ENCODE measurements around the gene SLC5A10.
"Not testable (repeated sequence)": the region's sequence is repeated elsewhere in the genome, so short reads cannot be mapped to it uniquely, and the experiment has no call there.

Gene SLC5A10

GRCh38 chr17:19019041-19019941, 67.3 kb downstream of the SLC5A10 start:
- DNase-seq (ENCODE audit: low read depth): no peak

- no peak for DNase-seq (ENCODE audit: low read depth)
These were observed 68.1 kb downstream of the SLC5A10 start for GRCh38 chr17:19020016-19020415.

GRCh38 chr17:19021011-19021621, 69.2 kb downstream of the SLC5A10 start:
- not testable (repeated sequence) for DNase-seq (ENCODE audit: low read depth)

GRCh38 chr17:19021622-19022083, 69.7 kb downstream of the SLC5A10 start:
- DNase-seq (ENCODE audit: low read depth): no peak

- no peak for DNase-seq (ENCODE audit: low read depth)
These were observed 70.2 kb downstream of the SLC5A10 start for GRCh38 chr17:19022128-19022527.

GRCh38 chr17:19022747-19023146, 70.8 kb downstream of the SLC5A10 start:
- DNase-seq (ENCODE audit: low read depth): no peak

GRCh38 chr17:19023209-19023999, 71.4 kb downstream of the SLC5A10 start:
- DNase-seq (ENCODE audit: low read depth): no peak

GRCh38 chr17:19024101-19025078, 72.4 kb downstream of the SLC5A10 start:
- peak; percentile 16 for DNase-seq (ENCODE audit: low read depth)

GRCh38 chr17:19028671-19029070, 76.7 kb downstream of the SLC5A10 start:
- DNase-seq (ENCODE audit: low read depth): not testable (repeated sequence)

- not testable (repeated sequence) for DNase-seq (ENCODE audit: low read depth)
These were observed 77.8 kb downstream of the SLC5A10 start for GRCh38 chr17:19029740-19030139.

- not testable (repeated sequence) for DNase-seq (ENCODE audit: low read depth)
These were observed 78.9 kb downstream of the SLC5A10 start for GRCh38 chr17:19030771-19031449.

GRCh38 chr17:19031729-19032128, 79.8 kb downstream of the SLC5A10 start:
- not testable (repeated sequence) for DNase-seq (ENCODE audit: low read depth)

- not testable (repeated sequence) for DNase-seq (ENCODE audit: low read depth)
These were observed 80.5 kb downstream of the SLC5A10 start for GRCh38 chr17:19032377-19032988.

GRCh38 chr17:19036186-19036585, 84.2 kb downstream of the SLC5A10 start:
- not testable (repeated sequence) for DNase-seq (ENCODE audit: low read depth)

GRCh38 chr17:19037547-19037946, 85.6 kb downstream of the SLC5A10 start:
- not testable (repeated sequence) for DNase-seq (ENCODE audit: low read depth)

- not testable (repeated sequence) for DNase-seq (ENCODE audit: low read depth)
These were observed 86.0 kb downstream of the SLC5A10 start for GRCh38 chr17:19038007-19038406.

- DNase-seq (ENCODE audit: low read depth): not testable (repeated sequence)
These were observed 86.8 kb downstream of the SLC5A10 start for GRCh38 chr17:19038730-19039129.

- DNase-seq (ENCODE audit: low read depth): not testable (repeated sequence)
These were observed 88.4 kb downstream of the SLC5A10 start for GRCh38 chr17:19040350-19040749.

GRCh38 chr17:19041871-19042270, 89.9 kb downstream of the SLC5A10 start:
- DNase-seq (ENCODE audit: low read depth): not testable (repeated sequence)

- not testable (repeated sequence) for DNase-seq (ENCODE audit: low read depth)
These were observed 90.4 kb downstream of the SLC5A10 start for GRCh38 chr17:19042369-19042768.
